ENCODE measurements around the gene COL5A1.

DNA sequence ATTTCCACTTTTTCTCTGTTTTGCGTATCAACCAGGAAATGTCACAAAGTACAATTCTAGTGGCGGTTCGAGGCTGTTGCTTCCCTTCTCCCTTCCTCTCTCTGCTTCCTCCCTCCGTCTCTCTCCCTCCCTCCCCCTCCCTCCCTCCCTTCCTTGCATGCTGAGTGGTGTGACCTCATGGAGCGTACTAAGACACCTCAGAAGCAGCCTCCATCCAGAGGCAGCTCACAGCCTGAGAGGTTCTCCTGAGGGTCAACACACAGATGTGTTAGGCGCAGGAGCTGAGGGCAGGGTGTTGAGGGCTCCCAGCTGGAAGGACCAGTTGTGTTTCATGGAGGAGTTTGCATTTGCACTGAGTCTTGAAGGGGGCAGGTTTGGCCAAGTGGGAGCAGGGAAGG, 57.7 kb downstream of the COL5A1 start:
- TF ChIP-seq POLR2A (IDR thresholded peaks at IDR 0.05) (no peak), CTCF (IDR thresholded peaks at IDR 0.05) (no peak), EP300 (IDR thresholded peaks at IDR 0.05) (no peak)

Measured in tibial nerve (tissue), 4 donors.